ENCODE data around the gene ITSN1.

Gene ITSN1

GRCh38 chr21:33733601-33734000, 91.3 kb downstream of the ITSN1 start:
- no peak for DNase-seq

- DNase-seq, result no peak
Measured at GRCh38 chr21:33734291-33734690, 92.0 kb downstream of the ITSN1 start.

GRCh38 chr21:33734818-33735217, 92.5 kb downstream of the ITSN1 start:
- DNase-seq, result no peak

GRCh38 chr21:33736569-33736968, 94.3 kb downstream of the ITSN1 start:
- no peak for DNase-seq

GRCh38 chr21:33739701-33740100, 97.4 kb downstream of the ITSN1 start:
- no peak for DNase-seq

GRCh38 chr21:33747420-33747819, 105.1 kb downstream of the ITSN1 start:
- DNase-seq, result no peak

- no peak for DNase-seq
Measured at GRCh38 chr21:33748903-33749302, 106.6 kb downstream of the ITSN1 start.

- DNase-seq, result no peak
Measured at GRCh38 chr21:33750017-33750416, 107.7 kb downstream of the ITSN1 start.

- DNase-seq, result no peak
Measured at GRCh38 chr21:33751120-33751519, 108.8 kb downstream of the ITSN1 start.

GRCh38 chr21:33751533-33751932, 109.2 kb downstream of the ITSN1 start:
- no peak for DNase-seq

- DNase-seq, result no peak
Measured at GRCh38 chr21:33752260-33752659, 110.0 kb downstream of the ITSN1 start.

- no peak for DNase-seq
Measured at GRCh38 chr21:33753886-33754285, 111.6 kb downstream of the ITSN1 start.

GRCh38 chr21:33754481-33754880, 112.2 kb downstream of the ITSN1 start:
- no peak for DNase-seq

GRCh38 chr21:33755354-33755753, 113.1 kb downstream of the ITSN1 start:
- DNase-seq, result no peak

- DNase-seq, result no peak
Measured at GRCh38 chr21:33760641-33761440, 118.5 kb downstream of the ITSN1 start.

GRCh38 chr21:33761441-33762036, 119.2 kb downstream of the ITSN1 start:
- DNase-seq, result no peak

GRCh38 chr21:33762803-33763581, 120.7 kb downstream of the ITSN1 start:
- no peak for DNase-seq

- no peak for DNase-seq
Measured at GRCh38 chr21:33763582-33763899, 121.2 kb downstream of the ITSN1 start.

- DNase-seq, result no peak
Measured at GRCh38 chr21:33767236-33767635, 124.9 kb downstream of the ITSN1 start.

- DNase-seq, result no peak
Measured at GRCh38 chr21:33767960-33768359, 125.7 kb downstream of the ITSN1 start.

- DNase-seq, result no peak
Measured at GRCh38 chr21:33769057-33769456, 126.8 kb downstream of the ITSN1 start.

GRCh38 chr21:33770542-33770941, 128.2 kb downstream of the ITSN1 start:
- DNase-seq, result no peak

GRCh38 chr21:33771976-33772375, 129.7 kb downstream of the ITSN1 start:
- no peak for DNase-seq

GRCh38 chr21:33774551-33774950, 132.2 kb downstream of the ITSN1 start:
- no peak for DNase-seq
